Fibroblast of lung (primary cell): Measurements from ENCODE around the gene CNTN1. TPM values are rescaled to one million over a fixed set of nuclear protein-coding genes. Genes with fewer than 3 reads are reported as not detected.

Experiments used
- DNase-seq, 2 donors: peaks; one replicate each; pipeline versions ENCODE4 v3.0.0 to v3.0.0-alpha.2; 2010; ENCODE audit warnings: low read depth in 2 of 2
- H2AFZ ChIP-seq: 2 replicates; pipeline ENCODE4 v1.5.1; 2012; ENCODE audit warnings: low read length, control low read depth, inconsistent platforms
- H3K27ac ChIP-seq: 2 replicates; pipeline ENCODE4 v1.5.1; 2011; ENCODE audit warnings: low read length, control low read depth; ENCODE audit not compliant: insufficient read depth
- H3K27me3 ChIP-seq: 2 replicates; pipeline ENCODE4 v1.5.1; 2011; ENCODE audit warnings: mild to moderate bottlenecking, low read length; ENCODE audit not compliant: control insufficient read depth, insufficient read depth
- H3K36me3 ChIP-seq: 2 replicates; pipeline ENCODE4 v1.5.1; 2011; ENCODE audit warnings: low read length; ENCODE audit not compliant: control insufficient read depth, insufficient read depth
- H3K4me1 ChIP-seq: 2 replicates; pipeline ENCODE4 v1.5.1; 2011; ENCODE audit warnings: low read length; ENCODE audit not compliant: control insufficient read depth, insufficient read depth; ENCODE audit errors: extremely low read depth
- H3K4me2 ChIP-seq: 2 replicates; pipeline ENCODE4 v1.5.1; 2011; ENCODE audit warnings: low read length, control low read depth; ENCODE audit not compliant: insufficient read depth; ENCODE audit errors: extremely low read depth
- H3K4me3 ChIP-seq, 4 experiments: fragments of 200-600 bp in 1 of 4; sonication (generic) in 1 of 4; replicated peaks in 1 of 4; 2 replicates each; pipeline ENCODE4 v1.5.1; 2011 to 2016; ENCODE audit warnings: low read length in 4 of 4, low read depth in 3 of 4, mild to moderate bottlenecking in 3 of 4, control low read depth in 2 of 4, inconsistent platforms in 1 of 4, mixed read lengths in 1 of 4; ENCODE audit not compliant: insufficient read depth in 1 of 4; ENCODE audit errors: control extremely low read depth in 1 of 4
- H3K79me2 ChIP-seq: 2 replicates; pipeline ENCODE4 v1.5.1; 2012; ENCODE audit warnings: mild to moderate bottlenecking, low read length, inconsistent platforms; ENCODE audit not compliant: control insufficient read depth, insufficient read depth
- H3K9ac ChIP-seq: 2 replicates; pipeline ENCODE4 v1.5.1; 2011; ENCODE audit warnings: mild to moderate bottlenecking, low read length, control low read depth; ENCODE audit not compliant: insufficient read depth
- H3K9me3 ChIP-seq: 2 replicates; pipeline ENCODE4 v1.5.1; 2012; ENCODE audit warnings: low read depth, low read length; ENCODE audit not compliant: control insufficient read depth, insufficient read depth
- H4K20me1 ChIP-seq: 2 replicates; pipeline ENCODE4 v1.5.1; 2011; ENCODE audit warnings: low read length; ENCODE audit not compliant: control insufficient read depth, insufficient read depth; ENCODE audit errors: extremely low read depth
- CTCF ChIP-seq, 2 donors: IDR thresholded peaks in 1 of 2; conservative IDR thresholded peaks in 1 of 2; 1 replicate in 1 of 2; 2 replicates in 1 of 2; pipeline ENCODE4 v1.5.1; 2011 to 2012; ENCODE audit warnings: low read length in 2 of 2, control low read depth in 1 of 2, inconsistent platforms in 1 of 2, low read depth in 1 of 2, mild to moderate bottlenecking in 1 of 2
- EZH2 ChIP-seq: IDR thresholded peaks from 2 replicates; pipeline ENCODE4 v1.5.1; 2012; ENCODE audit warnings: low read length, control low read depth, mild to moderate bottlenecking; ENCODE audit errors: missing control alignments
- polyA plus RNA-seq, 2 donors: library from polyadenylated mRNA; depleted of rRNA in 1 of 2; stranded (reverse) in 1 of 2; unstranded in 1 of 2; fragments of >200 nt; gene quantifications; 2 replicates each; pipeline ENCODE4 v1.2.1, GENCODE V29; 2011 to 2012; ENCODE audit warnings: missing spikeins in 1 of 2
- total RNA-seq: library from RNA; depleted of rRNA; stranded (reverse); fragments of >200 nt; gene quantifications from 2 replicates; pipeline ENCODE4 v1.2.1, GENCODE V29; 2014

The CNTN1 gene
- total and polyA plus RNA-seq, 2 donors (not counting 1 experiment from before 2014, with no cell fraction given), result 0.22 to 0.83 TPM

GRCh38 chr12:41051954-41052353, 359.7 kb downstream of the CNTN1 start:
- Histone ChIP-seq H3K27me3 (no peaks in the 10 kb centered on the region), H3K4me3 (no peak overlapping the region), H4K20me1 (no peaks in the 10 kb centered on the region), H2AFZ (no peak overlapping the region), H3K27ac (no peak overlapping the region), H3K9me3 (no peaks in the 10 kb centered on the region), H3K4me2 (no peak overlapping the region), H3K79me2 (no peaks in the 10 kb centered on the region), H3K4me1 (no peaks in the 10 kb centered on the region), H3K9ac (no peak overlapping the region), H3K36me3 (no peaks in the 10 kb centered on the region)
- no peak for DNase-seq
- TF ChIP-seq EZH2 (no peak), CTCF (conservative IDR thresholded peaks at IDR 0.05 in 1 of 2, IDR thresholded peaks at IDR 0.05 in 1 of 2; ENCODE audit: low read depth in 1 of 2, low read length in 2 of 2) (no peak)

GRCh38 chr12:41052441-41052840, 360.2 kb downstream of the CNTN1 start:
- DNase-seq, result no peak
- Histone ChIP-seq H3K36me3 (no peaks in the 10 kb centered on the region), H2AFZ (no peak overlapping the region), H3K27ac (no peak overlapping the region), H3K9ac (no peak overlapping the region), H3K4me2 (no peak overlapping the region), H3K9me3 (no peaks in the 10 kb centered on the region), H3K79me2 (no peaks in the 10 kb centered on the region), H3K27me3 (no peaks in the 10 kb centered on the region), H4K20me1 (no peaks in the 10 kb centered on the region), H3K4me1 (no peaks in the 10 kb centered on the region), H3K4me3 (no peak overlapping the region)
- TF ChIP-seq CTCF (conservative IDR thresholded peaks at IDR 0.05 in 1 of 2, IDR thresholded peaks at IDR 0.05 in 1 of 2; ENCODE audit: low read depth in 1 of 2, low read length in 2 of 2) (no peak), EZH2 (no peak)

GRCh38 chr12:41053046-41053445, 360.8 kb downstream of the CNTN1 start:
- no peak for TF ChIP-seq EZH2
- TF ChIP-seq CTCF (conservative IDR thresholded peaks at IDR 0.05 in 1 of 2, IDR thresholded peaks at IDR 0.05 in 1 of 2; ENCODE audit: low read depth in 1 of 2, low read length in 2 of 2), result no peak
- H3K9me3 ChIP-seq, result no peaks in the 10 kb centered on the region
- H4K20me1 ChIP-seq, result no peaks in the 10 kb centered on the region
- H3K79me2 ChIP-seq, result no peaks in the 10 kb centered on the region
- H3K9ac ChIP-seq, result no peak overlapping the region
- no peak overlapping the region for H2AFZ ChIP-seq
- H3K4me2 ChIP-seq, result no peak overlapping the region
- H3K4me3 ChIP-seq, result no peak overlapping the region
- DNase-seq, result no peak
- no peak overlapping the region for H3K27ac ChIP-seq
- no peaks in the 10 kb centered on the region for H3K4me1 ChIP-seq
- H3K36me3 ChIP-seq, result no peaks in the 10 kb centered on the region
- H3K27me3 ChIP-seq, result no peaks in the 10 kb centered on the region
